ENCODE data around the gene TCF7L2. TPM values are rescaled to one million over a fixed set of nuclear protein-coding genes. Genes with fewer than 3 reads are reported as not detected.

The TCF7L2 gene
- polyA plus RNA-seq, 3 donors: 2.1 to 23.5 (median 6.1) TPM

DNA sequence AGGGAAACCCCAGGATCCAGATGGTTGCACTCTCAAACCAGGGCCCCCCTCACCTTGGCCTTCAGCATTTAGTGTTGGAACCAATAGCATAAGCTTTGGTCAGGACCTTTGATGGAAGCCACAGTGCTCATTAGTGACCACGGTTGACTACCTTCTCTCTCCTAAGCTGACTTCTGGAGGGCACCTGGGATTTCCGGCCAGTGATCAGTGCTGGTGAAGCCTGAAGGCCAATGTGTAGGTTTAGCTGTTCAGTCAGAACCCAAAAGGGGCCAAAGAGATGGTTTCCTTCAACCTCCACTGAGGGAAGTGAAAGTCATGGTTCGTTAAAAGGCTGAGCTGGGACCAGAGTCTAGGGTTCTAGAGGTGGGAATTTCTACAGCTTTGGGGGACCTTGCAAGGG lies 46.4 kb downstream of the TCF7L2 start:
- peaks cover 8% of the 10 kb centered on the region for H3K79me2 ChIP-seq (ENCODE audit: insufficient read depth, low read length)
- Mint-ChIP-seq H3K4me1 (peaks cover 10% of the 10 kb centered on the region), H3K9me3 (no peaks in the 10 kb centered on the region), H3K36me3 (peaks cover 17 to 24% of the 10 kb centered on the region in 2 donors), H3K4me3 (no peak overlapping the region), H3K27me3 (ENCODE audit: low read depth in 3 of 3) (peaks cover 0 to 2% (median 1%) of the 10 kb centered on the region in 3 donors), H3K27ac (no peak overlapping the region)
- H3K9me3 ChIP-seq (replicated peaks in 1 of 2; ENCODE audit: control insufficient read depth in 1 of 2, insufficient read depth in 1 of 2, low read length in 2 of 2): no peaks in the 10 kb centered on the region
- H3K27me3 ChIP-seq (ENCODE audit: control insufficient read depth in 2 of 2, insufficient read depth in 2 of 2, low read length in 2 of 2): no peaks in the 10 kb centered on the region
- H2AFZ ChIP-seq (ENCODE audit: insufficient read depth, low read depth, low read length, poor library complexity, severe bottlenecking): no peak overlapping the region
- peaks cover 0 to 26% of the 10 kb centered on the region in 2 donors for H3K36me3 ChIP-seq (replicated peaks in 1 of 2; ENCODE audit: control insufficient read depth in 1 of 2, insufficient read depth in 2 of 2, low read length in 2 of 2)
- no peak overlapping the region for H3K27ac ChIP-seq (ENCODE audit: low read depth in 1 of 2, low read length in 2 of 2)
- no peak overlapping the region for H3K4me2 ChIP-seq (replicated peaks; ENCODE audit: extremely low read depth, low read length, poor library complexity, severe bottlenecking)
- TF ChIP-seq, protein P1, sequence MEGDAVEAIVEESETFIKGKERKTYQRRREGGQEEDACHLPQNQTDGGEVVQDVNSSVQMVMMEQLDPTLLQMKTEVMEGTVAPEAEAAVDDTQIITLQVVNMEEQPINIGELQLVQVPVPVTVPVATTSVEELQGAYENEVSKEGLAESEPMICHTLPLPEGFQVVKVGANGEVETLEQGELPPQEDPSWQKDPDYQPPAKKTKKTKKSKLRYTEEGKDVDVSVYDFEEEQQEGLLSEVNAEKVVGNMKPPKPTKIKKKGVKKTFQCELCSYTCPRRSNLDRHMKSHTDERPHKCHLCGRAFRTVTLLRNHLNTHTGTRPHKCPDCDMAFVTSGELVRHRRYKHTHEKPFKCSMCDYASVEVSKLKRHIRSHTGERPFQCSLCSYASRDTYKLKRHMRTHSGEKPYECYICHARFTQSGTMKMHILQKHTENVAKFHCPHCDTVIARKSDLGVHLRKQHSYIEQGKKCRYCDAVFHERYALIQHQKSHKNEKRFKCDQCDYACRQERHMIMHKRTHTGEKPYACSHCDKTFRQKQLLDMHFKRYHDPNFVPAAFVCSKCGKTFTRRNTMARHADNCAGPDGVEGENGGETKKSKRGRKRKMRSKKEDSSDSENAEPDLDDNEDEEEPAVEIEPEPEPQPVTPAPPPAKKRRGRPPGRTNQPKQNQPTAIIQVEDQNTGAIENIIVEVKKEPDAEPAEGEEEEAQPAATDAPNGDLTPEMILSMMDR (IDR thresholded peaks at IDR 0.05): no peak
- H3K9ac ChIP-seq (ENCODE audit: insufficient read depth, low read length, poor library complexity, severe bottlenecking): no peak overlapping the region
- peaks cover 100% of the 10 kb centered on the region for H4K20me1 ChIP-seq (ENCODE audit: insufficient read depth, low read length)
- H3K4me3 ChIP-seq (replicated peaks in 1 of 3; ENCODE audit: low read depth in 2 of 3, low read length in 3 of 3): no peak overlapping the region
- WGBS (ENCODE audit: insufficient coverage): 50% methylated on average over 1 of the region's 3 CpGs
- no peaks in the 10 kb centered on the region for H3K4me1 ChIP-seq (ENCODE audit: control insufficient read depth in 1 of 2, insufficient read depth in 2 of 2, low read length in 2 of 2)
- no peak for DNase-seq
- intact Hi-C loops (cut with micrococcal nuclease): no loop called here

DNA sequence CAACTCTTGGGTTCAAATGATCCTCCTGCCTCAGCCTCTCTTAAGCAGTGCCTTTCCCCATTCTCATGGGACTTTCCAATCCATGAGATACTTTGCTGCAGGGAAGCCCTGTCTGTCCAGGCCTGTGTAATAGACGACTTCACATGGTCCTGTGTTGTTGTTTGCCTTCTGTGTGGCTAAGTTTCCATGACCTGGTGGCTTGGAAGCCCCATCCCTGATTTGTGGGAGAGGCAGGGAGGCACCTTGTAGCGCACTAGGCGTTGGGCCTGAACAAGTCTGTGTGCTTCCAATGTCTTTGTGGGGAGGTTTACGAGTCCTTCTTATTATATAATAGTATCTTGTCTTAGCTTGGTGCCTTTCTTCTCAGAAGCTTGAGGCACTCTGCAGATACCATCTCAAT lies 49.1 kb downstream of the TCF7L2 start:
- 100% methylated on average over 1 of the region's 4 CpGs for WGBS (ENCODE audit: insufficient coverage)
- peaks cover 8% of the 10 kb centered on the region for H3K79me2 ChIP-seq (ENCODE audit: insufficient read depth, low read length)
- peaks cover 3 to 10% of the 10 kb centered on the region in 2 donors for H3K4me1 ChIP-seq (ENCODE audit: control insufficient read depth in 1 of 2, insufficient read depth in 2 of 2, low read length in 2 of 2)
- no peak overlapping the region for H3K4me3 ChIP-seq (replicated peaks in 1 of 3; ENCODE audit: low read depth in 2 of 3, low read length in 3 of 3)
- no peak overlapping the region for H3K27ac ChIP-seq (ENCODE audit: low read depth in 1 of 2, low read length in 2 of 2)
- DNase-seq: no peak
- no peak overlapping the region for H3K4me3 Mint-ChIP-seq
- TF ChIP-seq, protein P1 (IDR thresholded peaks at IDR 0.05): no peak
- no peaks in the 10 kb centered on the region for H3K9me3 ChIP-seq (replicated peaks in 1 of 2; ENCODE audit: control insufficient read depth in 1 of 2, insufficient read depth in 1 of 2, low read length in 2 of 2)
- no peak overlapping the region for H3K27ac Mint-ChIP-seq
- intact Hi-C loops (cut with micrococcal nuclease): no loop called here
- peaks cover 25% of the 10 kb centered on the region for H3K4me1 Mint-ChIP-seq
- no peaks in the 10 kb centered on the region for H3K27me3 ChIP-seq (ENCODE audit: control insufficient read depth in 2 of 2, insufficient read depth in 2 of 2, low read length in 2 of 2)
- no peaks in the 10 kb centered on the region for H3K9me3 Mint-ChIP-seq
- peaks cover 100% of the 10 kb centered on the region for H4K20me1 ChIP-seq (ENCODE audit: insufficient read depth, low read length)
- no peak overlapping the region for H3K4me2 ChIP-seq (replicated peaks; ENCODE audit: extremely low read depth, low read length, poor library complexity, severe bottlenecking)
- peaks cover 17 to 23% of the 10 kb centered on the region in 2 donors for H3K36me3 Mint-ChIP-seq
- no peak overlapping the region for H2AFZ ChIP-seq (ENCODE audit: insufficient read depth, low read depth, low read length, poor library complexity, severe bottlenecking)
- H3K36me3 ChIP-seq (replicated peaks in 1 of 2; ENCODE audit: control insufficient read depth in 1 of 2, insufficient read depth in 2 of 2, low read length in 2 of 2): peaks cover 0 to 32% of the 10 kb centered on the region in 2 donors
- H3K9ac ChIP-seq (ENCODE audit: insufficient read depth, low read length, poor library complexity, severe bottlenecking): no peak overlapping the region
- peaks cover 1 to 3% (median 2%) of the 10 kb centered on the region in 3 donors for H3K27me3 Mint-ChIP-seq (ENCODE audit: low read depth in 3 of 3)
